EH (cell line): ENCODE results near the gene TAF3.

Source experiments
- DNase-seq: peaks from one replicate; pipeline ENCODE4 v3.0.0-alpha.2; 2015; ENCODE audit warnings: low read depth

Gene TAF3

DNA sequence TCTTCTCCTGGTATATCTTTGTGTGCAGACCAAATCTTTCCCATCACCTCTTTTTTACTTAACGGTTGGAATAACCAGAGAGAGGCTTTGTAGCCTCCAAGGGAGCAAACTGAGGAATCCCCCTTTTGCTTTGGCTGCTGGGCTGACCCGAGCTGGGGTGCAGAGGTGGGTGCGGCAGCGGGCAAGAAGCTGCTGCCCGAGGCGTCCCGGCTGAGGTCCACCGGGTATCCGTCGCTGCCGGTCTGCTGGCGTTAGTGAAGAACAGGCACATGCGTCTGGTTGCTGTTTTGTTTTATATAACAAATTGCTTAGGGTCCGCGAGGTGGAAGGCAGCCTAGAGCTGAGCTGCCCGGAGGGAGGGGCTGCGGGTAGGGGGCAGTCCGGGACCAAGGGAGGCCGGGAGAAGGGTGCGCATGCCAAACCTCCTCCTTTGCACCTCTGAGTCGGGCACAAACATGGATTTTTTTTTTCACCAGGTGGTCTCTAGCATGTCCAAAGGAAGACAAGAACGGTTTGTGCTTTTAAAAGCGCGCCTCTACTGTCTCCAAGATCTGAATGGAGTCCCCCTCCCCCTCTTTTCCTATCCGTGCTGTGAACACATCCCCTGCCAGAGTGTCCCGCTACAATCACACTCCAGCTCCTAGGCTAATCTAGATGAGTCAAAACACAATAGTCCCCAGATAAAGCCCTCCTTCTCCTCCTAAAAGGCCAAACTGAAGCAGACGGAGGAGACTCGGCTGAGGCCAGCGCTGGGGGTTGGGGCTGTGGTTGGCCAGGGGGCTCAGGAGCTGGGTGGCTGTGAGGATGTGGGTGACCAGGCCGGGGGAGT is 229.4 kb downstream of the TAF3 start:
- DNase-seq = no peak

DNA sequence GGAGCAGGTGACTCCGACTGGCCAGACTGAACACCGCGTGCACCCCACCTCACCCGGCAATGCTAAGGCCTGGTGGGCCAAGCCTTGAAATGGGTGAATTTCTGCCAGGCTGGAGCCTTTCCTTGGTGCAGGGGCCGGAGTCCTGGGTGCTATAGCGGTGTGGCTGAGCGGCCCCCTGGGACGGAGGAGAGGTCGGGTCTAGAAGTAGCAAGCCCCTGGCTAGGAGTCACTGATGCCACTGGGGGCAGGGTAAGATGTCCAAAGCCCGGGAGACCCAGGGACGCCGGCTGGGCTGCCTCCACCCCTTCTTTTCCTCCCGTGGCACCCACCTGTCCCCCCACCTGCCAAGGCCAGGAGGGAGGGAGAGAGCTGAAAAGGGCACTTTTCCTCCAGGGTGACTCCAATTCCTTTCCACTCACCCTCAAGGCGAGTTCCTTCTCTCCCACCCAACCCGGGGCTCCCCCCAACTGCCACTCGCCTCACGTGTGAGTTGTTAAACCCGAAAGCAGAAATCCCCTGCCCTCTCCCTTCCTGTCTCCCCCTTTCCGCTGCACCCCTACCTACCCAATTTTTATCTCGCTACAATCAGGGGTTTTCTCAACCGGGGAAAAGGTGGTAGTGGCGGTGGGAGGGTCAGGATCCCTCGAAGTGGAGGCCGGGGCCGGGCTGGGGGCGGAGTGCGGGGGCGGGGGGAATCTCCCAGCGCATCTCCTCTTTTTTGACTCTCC is 230.1 kb downstream of the TAF3 start:
- DNase-seq = no peak

GRCh38 chr10:8049045-8049864 is 230.9 kb downstream of the TAF3 start:
- no peak for DNase-seq

GRCh38 chr10:8049865-8050555 is 231.7 kb downstream of the TAF3 start:
- no peak for DNase-seq

- DNase-seq = peak; percentile 35
Observed at GRCh38 chr10:8050556-8051108, 232.3 kb downstream of the TAF3 start.

GRCh38 chr10:8051109-8051821 is 233.0 kb downstream of the TAF3 start:
- no peak for DNase-seq

- DNase-seq = no peak
Observed at GRCh38 chr10:8051851-8052257, 233.5 kb downstream of the TAF3 start.

DNA sequence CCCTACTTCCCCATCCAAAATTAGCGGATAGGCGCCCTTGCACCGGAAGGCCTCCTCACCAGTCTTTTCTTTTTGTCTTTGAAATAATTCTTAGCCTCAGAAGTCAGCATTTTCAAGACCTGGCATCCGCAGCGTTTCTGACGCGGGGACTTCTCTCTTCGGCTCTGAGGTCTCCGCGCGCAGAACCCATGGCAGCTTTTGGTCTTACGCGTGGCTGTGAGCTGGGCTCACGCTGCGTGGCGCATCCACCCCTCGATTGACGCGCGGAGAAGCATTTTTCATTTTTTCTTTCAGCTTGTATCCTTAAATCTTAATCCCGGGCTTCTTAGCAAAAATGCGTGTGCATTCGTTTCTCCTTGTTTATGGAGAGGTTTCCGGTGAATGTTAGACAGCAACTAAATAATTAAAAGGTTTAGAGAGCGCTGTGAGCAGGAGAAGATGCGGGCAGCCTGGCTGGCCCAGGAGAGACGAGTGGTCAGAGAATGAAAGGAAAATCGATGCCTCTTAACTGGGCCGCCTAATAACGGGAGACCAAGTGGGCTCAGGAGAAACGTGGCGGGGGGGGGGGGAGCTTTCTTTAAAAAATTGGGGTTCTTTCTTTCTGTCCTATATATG is 234.1 kb downstream of the TAF3 start:
- DNase-seq = no peak

DNA sequence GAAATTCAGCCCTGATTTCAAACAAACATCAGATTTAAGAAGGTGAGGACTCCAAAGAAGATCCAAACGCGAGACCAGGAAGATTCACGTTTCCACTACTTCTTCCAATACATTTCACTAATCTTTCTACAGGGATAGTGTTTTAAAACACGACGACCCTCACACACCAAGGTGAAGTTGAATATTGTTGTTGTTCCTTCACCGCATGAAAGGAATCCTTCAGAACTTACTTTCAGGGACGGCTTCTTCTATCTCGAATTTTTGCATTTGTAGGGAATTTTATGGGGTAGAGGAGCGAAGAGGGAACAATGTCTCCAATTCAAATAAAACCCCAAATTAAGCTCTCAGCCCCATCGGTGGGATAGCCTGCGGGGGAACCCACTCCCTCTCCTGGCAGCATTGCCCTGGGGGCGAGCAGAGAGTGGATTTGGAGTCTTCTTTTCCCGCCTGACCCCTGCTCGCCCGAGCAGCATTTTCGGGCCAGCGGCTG is 234.7 kb downstream of the TAF3 start:
- DNase-seq = no peak

- peak; percentile 85 for DNase-seq
Observed at GRCh38 chr10:8053446-8054243, 235.3 kb downstream of the TAF3 start.

DNA sequence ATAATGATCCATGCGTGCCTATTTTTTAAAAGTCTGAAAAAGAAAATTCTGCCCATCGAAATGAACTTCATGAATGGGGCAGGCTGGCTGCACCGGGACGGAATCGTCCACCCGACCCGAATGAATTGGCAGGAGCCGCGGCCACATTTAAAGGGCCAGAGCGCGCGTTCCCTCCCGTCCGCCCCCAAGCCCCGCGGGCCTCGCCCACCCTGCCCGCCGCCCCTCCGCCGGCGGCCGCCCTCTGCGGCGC is 235.9 kb downstream of the TAF3 start:
- peak; percentile 34 for DNase-seq

DNA sequence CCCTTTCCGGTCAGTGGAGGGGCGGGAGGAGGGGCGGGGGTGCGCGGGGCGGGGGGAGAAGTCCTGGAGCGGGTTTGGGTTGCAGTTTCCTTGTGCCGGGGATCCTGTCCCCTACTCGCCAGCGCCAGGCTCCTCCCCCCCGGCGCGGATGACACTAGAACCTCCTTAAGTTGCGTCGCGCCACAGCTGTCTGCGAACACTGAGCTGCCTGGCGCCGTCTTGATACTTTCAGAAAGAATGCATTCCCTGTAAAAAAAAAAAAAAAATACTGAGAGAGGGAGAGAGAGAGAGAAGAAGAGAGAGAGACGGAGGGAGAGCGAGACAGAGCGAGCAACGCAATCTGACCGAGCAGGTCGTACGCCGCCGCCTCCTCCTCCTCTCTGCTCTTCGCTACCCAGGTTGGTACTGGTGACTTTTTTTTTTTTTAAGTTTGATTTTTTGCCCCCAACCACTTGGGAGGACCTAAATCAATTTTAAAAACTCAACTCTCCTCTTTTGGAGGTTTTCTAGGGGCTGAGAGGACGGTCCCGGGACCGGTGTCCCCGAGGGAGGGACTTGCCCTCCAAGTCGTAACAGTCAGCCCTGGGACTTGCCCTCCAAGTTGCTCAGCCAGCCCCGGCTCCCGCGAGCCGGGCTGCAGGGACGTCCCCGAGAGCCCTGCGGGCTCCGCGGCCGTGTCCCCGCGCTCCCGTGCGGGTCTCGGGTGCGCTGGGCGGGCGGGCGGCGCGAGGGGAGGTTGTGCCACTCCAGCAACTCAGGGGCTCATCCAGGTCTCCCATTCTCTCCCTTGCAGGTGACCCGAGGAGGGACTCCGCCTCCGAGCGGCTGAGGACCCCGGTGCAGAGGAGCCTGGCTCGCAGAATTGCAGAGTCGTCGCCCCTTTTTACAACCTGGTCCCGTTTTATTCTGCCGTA is 236.4 kb downstream of the TAF3 start, which contains the start of gene GATA3:
GATA3 (plus strand) TSS at position 195 of the 914 bp plus-strand sequence. CDS start 968 bp downstream, outside the sequence.
- peak; percentile 68 for DNase-seq

- DNase-seq = no peak
Observed at GRCh38 chr10:8055420-8056349, 237.4 kb downstream of the TAF3 start.

- DNase-seq = no peak
Observed at GRCh38 chr10:8056378-8056777, 238.1 kb downstream of the TAF3 start.

DNA sequence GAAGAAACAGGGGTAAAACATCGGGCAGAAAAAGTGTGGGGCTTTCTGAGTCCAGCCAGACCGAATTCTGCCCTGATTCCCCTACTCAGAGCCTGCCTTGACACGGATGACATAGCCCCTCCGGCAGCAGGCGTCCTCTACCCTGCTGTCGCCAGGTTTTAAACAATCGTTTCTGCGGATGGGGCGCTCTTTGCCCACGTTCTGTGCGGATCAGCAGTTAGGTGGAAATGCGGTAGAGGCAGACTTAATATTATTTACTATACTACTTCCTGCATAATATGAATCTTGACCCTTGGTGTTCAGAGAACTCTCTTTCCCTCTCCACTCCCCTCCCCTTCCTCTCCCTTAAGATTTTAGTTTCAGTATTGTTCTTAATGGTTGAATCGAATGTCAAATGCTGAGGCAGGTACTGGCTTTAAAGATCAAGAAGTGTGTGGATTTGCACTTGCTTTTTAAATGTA is 238.6 kb downstream of the TAF3 start:
- no peak for DNase-seq

DNA sequence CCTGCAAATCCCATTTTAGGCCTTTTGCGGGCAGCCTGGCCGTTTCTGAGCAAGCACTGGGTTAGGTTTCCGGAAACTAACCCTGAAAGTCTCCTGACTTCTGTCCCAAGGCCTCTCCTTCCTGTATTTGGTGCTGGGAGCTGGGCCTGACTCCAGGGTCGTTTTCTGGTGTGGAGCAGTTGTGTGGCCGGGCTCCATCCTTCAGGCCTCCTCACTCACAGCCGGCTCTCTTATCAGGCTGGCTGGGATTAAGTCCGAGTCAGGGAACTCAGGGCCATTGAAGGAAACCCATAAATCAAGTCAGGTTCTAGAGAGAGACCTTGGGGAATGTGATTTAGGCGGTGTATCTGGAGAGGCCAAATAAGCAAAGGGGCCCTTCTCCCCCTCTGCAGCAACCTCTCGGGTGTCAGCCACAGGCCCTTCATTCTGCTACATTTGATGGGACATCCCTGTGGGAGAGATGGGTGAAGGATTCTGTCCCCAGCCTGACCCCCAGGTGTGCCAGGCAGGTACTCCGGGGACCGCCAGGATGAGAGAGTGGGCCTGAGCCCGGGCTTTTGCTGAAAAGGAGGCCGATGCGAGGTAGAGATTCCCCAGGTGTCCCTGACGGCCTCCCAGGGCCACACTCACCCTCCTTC is 239.4 kb downstream of the TAF3 start:
- no peak for DNase-seq
